T-helper 22 cell (primary cell): ENCODE data around the gene IQSEC3.

ENCODE experiments used
- DNase-seq: peaks from one replicate; pipeline ENCODE4 v3.0.0-alpha.2; 2020; ENCODE audit warnings: low read depth

IQSEC3 gene

DNA sequence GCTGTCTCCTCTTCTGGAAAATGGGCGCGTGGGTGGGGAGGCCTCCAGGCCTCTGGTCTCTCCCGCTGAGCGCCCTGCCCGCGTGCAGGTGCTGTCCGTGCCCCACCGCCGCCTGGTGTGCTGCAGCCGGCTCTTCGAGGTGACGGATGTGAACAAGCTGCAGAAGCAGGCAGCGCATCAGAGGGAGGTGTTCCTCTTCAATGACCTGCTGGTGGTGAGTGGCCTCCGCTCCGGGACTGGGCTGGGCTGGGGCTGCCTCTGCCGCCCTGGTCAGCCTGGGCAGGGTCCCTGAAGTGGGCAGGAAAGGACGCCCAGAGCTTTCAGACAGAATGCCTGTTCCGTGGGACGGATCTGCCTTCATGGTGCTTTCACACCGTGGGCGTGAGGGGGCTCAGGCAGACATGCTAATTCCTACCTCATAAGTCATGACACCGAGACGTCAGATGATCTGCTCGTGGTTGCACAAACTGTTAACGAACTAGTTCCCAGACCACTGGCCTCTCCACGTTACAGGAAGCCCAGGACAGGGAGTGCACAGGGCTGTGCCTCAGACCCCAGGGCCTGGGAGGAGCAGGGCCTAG, 96.9 kb downstream of the IQSEC3 start:
- no peak for DNase-seq

GRCh38 chr12:164207-164606, 97.6 kb downstream of the IQSEC3 start:
- no peak for DNase-seq

GRCh38 chr12:165862-166368, 99.3 kb downstream of the IQSEC3 start:
- no peak for DNase-seq

DNA sequence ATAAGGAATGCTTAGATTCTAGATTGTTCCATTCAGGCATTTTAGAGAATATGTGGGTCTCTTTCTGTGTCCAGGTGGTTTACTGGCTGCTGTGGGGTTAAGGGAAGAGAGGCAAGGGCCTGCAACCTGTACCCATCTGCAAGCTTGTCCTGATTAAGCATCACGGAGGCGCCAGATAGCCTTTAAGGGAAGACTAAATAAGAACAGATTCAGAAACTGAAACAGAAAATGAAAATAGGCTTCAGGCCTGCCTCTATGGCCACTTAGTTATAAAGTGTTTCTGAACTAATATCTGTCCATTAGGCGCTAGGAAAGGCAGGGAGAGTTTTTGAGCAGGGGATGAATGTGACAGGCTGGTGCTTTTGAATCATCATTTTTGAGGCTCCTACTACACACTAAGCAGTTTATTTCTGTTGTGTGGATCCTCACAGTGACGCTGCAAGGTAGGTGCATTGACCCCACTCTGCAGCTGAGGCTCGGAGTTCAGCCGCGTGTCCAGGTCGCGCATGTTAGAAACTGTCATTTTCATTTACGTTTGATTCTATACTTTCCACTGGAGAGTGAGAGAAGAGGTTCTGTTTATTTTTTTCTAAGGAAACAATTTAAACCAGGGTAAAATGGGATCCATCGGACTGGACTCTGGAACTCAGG, 100.0 kb downstream of the IQSEC3 start:
- no peak for DNase-seq

DNA sequence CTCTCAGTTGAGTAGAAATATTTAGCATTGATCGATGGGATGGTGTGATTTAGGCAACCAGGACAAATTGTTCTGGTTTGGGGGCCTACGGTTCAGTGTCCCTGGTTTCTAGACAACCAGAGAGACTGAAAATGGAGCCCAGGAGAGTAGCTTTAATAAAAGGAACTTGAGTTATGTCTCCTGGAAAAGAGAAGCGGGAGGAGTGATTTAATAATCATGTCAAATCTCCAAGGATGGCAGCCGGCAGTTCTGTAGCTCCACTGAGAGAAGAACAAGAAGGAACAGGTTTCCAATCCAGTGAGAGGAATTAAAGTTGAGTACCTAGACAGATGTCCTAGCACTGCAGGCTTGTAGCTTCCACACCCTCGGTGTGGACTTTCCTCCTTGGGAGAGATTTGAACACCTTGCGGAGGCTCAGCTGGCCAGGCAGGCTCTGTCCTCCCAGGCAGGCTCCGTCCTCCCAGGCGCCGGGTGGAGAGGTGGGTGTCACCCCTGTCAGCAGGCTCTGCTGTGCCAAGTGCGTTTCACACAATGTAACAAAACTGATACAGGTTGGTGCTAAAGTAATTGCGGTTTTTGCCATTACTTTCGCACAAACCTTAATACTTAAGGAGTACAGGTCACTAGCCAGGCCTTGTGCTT, 101.5 kb downstream of the IQSEC3 start:
- no peak for DNase-seq

GRCh38 chr12:168763-169525, 102.4 kb downstream of the IQSEC3 start:
- no peak for DNase-seq

- DNase-seq = no peak
Observed at GRCh38 chr12:169528-170370, 103.2 kb downstream of the IQSEC3 start.

DNA sequence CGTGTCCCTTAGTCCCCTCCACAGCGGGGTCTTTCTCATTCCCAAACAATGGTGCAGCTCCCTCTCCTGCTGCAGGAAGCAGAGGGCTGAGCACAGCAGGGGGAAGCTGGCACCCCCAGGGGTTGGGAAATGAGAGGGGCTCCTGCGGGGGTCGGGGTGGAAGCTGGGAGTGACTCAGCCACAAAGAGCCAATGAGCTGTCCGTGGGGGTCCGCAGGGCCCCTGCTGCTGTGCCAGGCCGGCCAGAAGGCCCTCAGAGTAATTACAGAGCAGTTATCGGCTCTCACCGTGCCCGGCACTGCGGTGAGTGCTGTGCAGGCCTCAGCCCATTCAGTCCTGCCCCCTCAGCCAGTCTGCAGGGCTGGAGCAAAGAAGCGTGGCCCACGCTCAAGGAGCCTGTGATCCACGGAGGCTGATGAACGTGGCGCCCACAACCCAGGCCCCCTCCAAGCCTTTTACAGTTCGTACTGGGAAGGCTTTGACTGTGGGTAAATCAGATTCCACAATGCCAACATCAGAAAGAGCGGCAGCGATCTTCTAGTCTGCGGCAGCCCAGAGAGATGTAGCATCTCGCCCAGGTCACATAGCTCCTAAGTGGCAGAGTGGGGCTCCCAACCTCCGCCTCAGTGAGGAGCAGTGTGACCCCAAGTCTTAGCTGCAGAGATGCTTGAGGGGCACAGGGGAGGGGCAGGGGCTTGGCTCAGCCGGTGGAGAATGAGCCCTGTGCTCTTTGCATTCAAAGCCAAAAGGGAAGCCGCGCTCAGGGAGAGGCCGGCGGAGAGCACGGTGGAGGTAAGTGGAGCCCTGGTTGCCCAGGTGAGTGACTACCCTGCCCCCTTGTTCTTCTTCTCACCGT, 104.0 kb downstream of the IQSEC3 start:
- no peak for DNase-seq

- no peak for DNase-seq
Observed at GRCh38 chr12:171276-171675, 104.7 kb downstream of the IQSEC3 start.

- no peak for DNase-seq
Observed at GRCh38 chr12:171743-172676, 105.4 kb downstream of the IQSEC3 start.

DNA sequence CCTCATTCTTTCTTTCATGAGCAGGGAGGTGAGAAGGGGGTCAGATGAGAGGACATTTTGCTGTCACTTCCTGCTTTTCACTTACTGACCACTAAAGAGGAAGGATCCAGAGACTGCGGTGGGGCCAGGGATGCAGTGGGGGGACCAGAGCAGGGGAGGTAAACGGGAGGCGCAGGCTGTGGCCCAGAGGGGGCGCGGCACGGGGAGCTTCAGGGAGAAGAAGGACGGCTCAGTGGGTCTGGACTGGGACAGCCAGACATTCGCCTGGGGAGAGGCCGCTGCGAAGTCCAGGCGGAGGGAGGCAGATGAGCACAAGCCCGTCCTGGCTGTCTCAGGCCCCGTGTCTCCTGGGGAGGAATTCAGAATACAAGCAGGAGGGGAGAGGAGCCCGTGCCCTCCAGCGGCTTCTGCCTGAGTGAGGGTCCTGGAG, 106.2 kb downstream of the IQSEC3 start:
- DNase-seq = no peak

- no peak for DNase-seq
Observed at GRCh38 chr12:174124-174523, 107.6 kb downstream of the IQSEC3 start.

- DNase-seq = no peak
Observed at GRCh38 chr12:174596-174995, 108.0 kb downstream of the IQSEC3 start.

DNA sequence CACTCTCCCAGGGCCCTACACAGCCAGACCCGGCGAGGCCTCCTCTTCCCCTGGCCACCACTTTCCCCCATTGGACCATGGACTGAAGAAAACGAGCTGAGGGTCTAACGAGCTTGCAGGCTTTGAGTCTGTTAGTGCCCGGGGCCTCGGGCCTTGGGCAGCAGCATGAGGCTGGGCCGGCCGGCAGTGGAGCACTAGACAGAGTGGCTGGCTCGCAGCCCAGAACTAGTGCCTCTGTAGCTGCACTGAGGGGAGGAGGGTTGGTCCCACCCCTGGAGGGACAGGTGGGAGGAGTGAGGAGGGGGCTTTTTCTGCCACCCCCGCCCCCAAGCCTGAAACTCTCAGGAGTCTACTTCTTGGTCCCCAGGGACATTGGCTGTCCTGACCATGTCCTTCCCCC, 108.7 kb downstream of the IQSEC3 start:
- DNase-seq = no peak

DNA sequence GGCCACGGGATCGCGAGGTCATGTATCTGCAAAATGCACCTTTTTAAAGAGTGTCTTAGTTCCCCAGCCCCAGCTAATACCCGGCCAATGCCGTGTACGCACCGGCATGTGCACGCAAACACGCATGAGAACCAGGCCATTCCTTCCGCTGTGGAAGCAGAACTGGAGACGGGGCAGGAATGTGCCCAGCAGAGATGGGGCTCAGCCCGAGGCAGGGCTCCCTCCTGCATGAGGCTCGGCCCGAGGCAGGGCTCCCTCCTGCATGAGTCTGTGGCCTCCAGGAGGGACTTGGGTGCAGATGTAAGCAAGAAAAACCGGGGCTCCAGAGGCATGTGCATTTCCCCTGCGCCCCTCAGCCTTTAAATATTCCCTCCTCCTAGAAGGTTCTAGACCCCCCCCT, 109.2 kb downstream of the IQSEC3 start:
- DNase-seq = no peak

DNA sequence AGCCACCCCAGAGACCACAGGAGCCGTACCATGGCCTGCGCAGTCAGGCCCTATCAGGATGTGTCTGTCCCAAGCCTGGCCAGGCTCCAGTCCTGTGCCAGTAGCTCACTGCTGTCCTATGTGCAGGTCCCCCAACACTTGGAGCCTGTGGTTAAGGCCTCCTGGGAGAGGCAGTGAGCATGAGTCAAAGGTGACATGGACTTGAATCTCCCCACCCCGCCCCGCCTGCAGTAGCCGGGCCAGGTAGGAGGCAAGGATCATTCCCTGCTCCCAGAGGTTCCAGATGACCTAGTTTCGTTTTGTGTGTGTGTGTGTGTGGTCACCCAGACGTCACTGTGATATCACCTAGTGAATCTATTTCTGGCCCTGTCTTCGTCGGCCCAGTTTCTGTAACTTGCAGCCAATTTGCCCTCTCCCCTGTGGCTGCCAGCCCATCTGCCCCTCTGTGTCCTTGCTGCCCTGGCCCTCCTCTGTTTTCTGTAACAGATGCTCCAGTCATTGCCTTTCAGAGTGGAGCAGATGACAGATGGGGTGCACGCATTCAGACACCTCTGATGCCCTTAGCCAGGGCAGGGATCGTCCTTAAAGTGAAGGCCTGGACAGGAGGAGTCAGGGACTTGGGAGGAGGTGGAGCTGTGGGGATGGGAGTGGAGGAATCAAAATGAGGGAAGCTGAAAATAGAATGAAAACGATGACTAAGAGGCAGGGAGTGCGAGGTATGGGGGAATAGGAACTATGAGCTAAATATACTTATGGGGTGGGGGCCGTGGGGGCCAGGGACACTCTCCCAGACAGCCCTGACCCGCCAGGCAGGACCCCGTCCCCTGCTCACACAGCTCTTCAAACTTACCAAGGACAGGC, 110.0 kb downstream of the IQSEC3 start:
- no peak for DNase-seq

DNA sequence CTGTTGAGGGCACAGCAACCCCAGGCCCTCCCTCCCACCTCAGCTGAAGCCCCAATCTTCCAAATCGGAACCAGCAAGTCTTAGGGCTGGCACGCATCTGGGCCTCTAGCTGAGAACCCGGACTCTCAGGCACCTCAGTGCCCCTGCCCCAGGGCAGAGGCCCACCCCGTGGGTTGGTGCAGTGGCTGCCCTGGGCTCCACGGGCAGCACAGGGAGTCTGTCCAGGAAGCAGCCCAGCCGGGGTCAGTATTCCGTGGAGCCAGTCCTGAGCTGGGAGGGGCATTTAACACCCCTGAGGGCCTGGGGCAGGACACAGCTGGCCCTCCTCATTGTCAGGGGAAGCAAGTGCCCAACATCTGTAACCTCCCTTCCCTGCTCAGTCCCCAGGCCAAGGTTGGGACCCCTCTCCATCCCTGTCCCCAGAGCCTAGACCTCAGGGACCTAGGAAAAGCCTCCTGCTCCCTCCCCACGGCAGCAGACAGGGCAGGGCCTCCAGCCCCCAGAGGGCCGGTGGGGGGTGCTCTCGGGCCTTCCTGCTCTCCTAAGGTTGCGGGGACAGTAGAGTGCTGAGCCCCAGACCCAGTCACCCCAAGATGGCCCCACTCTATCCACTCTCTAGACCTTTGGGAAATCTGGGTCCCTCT, 110.9 kb downstream of the IQSEC3 start:
- DNase-seq = no peak
